HG03135 (cell line): ENCODE measurements around the gene MTIF2.
"Not testable (repeated sequence)": the region's sequence is repeated elsewhere in the genome, so short reads cannot be mapped to it uniquely, and the experiment has no call there.

Experiments used
- ATAC-seq: cut with Tn5 transposase; IDR thresholded peaks from one replicate; pipeline ENCODE4 v1.9.1; 2021; ENCODE audit warnings: mild to moderate bottlenecking, moderate library complexity; ENCODE audit not compliant: unreplicated experiment

Gene MTIF2, protein sequence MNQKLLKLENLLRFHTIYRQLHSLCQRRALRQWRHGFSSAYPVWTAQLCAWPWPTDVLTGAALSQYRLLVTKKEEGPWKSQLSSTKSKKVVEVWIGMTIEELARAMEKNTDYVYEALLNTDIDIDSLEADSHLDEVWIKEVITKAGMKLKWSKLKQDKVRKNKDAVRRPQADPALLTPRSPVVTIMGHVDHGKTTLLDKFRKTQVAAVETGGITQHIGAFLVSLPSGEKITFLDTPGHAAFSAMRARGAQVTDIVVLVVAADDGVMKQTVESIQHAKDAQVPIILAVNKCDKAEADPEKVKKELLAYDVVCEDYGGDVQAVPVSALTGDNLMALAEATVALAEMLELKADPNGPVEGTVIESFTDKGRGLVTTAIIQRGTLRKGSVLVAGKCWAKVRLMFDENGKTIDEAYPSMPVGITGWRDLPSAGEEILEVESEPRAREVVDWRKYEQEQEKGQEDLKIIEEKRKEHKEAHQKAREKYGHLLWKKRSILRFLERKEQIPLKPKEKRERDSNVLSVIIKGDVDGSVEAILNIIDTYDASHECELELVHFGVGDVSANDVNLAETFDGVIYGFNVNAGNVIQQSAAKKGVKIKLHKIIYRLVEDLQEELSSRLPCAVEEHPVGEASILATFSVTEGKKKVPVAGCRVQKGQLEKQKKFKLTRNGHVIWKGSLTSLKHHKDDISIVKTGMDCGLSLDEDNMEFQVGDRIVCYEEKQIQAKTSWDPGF

GRCh38 chr2:55268907-55269644 lies at the start of gene MTIF2:
Gene MTIF2, minus strand, starts transcription at chr2:55269231. Its CDS starts 5,373 bp downstream, at chr2:55263858.
- peak; percentile 98 for ATAC-seq

DNA sequence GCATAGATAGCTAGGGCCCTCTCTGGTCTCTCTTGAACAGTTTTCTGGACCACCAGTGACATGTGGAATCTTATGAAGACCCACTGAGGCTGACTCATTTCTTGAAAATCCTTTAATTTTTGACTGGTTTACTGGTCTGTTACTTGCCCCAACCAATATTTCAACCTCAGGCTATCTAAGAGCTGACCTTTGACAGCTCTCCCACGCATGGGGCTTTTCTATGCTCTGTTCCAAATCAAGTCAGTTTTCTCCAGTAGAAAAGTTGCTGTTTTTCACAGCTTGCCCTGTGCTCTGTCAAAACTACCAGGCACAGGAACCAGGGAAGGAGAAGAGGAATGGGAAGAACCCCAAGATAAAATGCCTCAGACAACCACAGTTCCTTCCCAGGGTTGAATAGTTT lies 46.0 kb upstream of the MTIF2 start:
- ATAC-seq = no peak

DNA sequence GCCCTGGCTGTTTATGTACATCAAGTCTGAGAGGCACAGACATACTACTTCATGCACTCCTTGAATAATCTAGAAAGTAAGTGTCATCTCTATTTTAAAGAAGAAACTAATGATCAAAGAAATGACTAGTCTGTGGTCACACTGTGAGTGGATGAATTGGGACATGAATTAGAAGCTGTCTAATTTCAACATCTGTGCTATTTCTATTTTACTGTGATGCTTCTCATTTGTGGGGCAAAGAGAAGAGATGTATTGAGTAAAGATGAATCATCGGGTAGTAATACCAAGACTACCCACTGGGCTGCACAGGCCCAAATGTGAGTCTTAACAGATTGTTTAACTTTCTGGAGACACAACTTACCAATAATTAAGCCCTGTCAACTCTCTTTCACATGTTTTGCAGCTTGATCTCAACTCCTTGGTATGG lies 42.4 kb upstream of the MTIF2 start:
- peak; percentile 93 for ATAC-seq

GRCh38 chr2:55309446-55309845 lies 40.4 kb upstream of the MTIF2 start:
- no peak for ATAC-seq

- ATAC-seq = peak; percentile 73
These were observed 33.2 kb upstream of the MTIF2 start for GRCh38 chr2:55302241-55302640.

- no peak for ATAC-seq
These were observed 32.2 kb upstream of the MTIF2 start for GRCh38 chr2:55301277-55301676.

DNA sequence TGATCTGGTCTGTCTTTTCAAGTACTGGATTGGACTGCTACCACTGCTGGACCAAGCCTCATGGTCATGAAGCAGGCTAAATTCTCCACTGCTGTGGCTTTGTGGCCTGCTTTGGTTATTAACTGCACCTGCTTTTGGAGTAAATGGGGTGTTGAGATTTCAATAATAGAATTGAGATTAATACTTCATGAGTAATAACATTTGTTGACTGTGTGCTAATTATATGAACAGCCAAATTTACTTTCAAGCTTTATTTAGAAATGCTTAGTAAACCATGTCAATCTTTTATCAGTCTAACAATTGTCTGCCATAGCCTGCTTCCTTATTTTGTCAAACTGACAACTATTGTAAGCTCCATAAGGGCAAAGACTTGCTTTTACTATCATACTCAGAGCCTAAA lies 27.4 kb upstream of the MTIF2 start:
- no peak for ATAC-seq

- ATAC-seq = no peak
These were observed 14.1 kb upstream of the MTIF2 start for GRCh38 chr2:55283083-55283482.

DNA sequence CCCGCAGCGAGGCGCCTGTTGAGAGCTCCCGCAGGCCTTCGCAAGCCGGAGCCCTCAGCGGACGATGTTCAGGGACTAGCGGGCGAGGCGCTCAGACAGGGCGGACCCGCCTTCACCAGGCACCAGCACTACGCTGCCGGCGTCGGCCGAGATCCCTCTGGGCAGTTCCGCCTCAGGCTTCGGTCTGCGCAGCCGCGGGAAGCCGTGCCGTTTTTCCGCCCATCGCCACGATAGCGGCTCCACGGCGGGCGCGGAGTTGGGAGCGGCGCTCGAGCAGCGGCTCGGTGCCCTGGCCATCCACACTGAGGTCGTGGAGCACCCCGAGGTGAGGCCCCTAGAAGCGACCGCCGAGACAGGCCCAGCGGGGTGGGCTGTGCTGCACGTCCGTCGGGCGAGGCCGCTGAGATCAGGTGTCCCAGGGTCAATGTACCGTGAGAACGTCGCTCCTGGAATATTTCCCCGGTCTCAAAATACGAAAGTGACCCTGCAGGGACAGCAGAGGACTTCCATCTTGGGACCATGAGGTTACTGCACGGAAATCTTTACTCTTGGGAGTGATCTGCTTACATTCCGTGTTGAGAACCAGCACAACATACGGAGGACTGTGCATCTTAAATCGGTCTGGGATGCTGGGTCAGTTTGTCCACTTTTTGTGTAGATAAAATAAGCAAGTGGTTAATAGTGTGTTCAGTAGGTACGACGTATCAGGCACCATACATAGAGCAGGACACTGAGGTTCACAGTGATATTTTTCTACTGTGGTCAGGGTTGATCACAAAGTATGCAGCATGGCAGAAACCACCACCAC lies 13.3 kb upstream of the MTIF2 start:
- ATAC-seq = peak; percentile 97

- ATAC-seq = not testable (repeated sequence)
These were observed 12.0 kb upstream of the MTIF2 start for GRCh38 chr2:55280851-55281546.

DNA sequence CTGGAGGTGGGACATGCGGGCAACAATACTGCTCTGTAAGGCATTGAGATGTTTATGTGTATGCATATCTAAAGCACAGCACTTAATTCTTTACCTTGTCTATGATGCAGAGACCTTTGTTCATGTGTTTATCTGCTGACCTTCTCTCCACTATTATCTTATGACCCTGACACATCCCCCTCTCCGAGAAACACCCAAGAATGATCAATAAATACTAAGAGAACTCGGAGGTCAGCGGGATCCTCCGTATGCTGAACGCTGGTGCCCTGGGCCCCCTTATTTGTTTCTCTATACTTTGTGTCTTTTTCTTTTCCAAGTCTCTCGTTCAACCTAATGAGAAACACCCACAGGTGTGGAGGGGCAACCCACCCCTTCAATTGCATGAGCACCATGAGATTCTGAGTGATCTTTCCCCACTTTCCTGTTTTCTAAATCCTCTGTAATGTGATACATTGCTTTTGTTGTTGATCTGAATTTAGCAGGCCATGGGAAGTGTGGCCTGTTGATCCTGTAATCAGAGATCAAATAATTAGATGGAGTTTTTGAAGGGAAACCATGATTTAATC lies 10.9 kb upstream of the MTIF2 start:
- ATAC-seq = not testable (repeated sequence)

- not testable (repeated sequence) for ATAC-seq
These were observed 10.3 kb upstream of the MTIF2 start for GRCh38 chr2:55279214-55279835.

GRCh38 chr2:55277310-55277709 lies 8.3 kb upstream of the MTIF2 start:
- ATAC-seq = no peak

DNA sequence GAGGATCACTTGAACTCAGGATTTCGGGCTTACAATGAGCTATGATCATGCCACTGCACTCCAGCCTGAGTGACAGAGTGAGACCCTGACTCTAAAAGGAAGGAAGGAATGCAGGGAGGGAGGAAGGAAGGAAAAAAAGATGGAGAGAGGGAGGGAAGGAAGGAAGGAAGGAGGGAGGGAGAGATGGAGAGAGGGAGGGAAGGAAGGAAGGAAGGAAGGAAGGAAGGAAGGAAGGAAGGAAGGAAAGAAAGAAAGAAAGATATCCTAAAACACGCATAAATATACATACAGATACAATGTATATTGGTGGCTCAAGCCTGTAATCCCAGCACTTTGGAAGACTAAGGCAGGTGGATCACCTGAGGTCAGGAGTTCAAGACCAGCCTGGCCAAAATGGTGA lies 5.3 kb upstream of the MTIF2 start:
- ATAC-seq = not testable (repeated sequence)

- ATAC-seq = no peak
These were observed 587 bp upstream of the MTIF2 start for GRCh38 chr2:55269645-55269990.

GRCh38 chr2:55268288-55268906 lies 634 bp downstream of the MTIF2 start:
- no peak for ATAC-seq

DNA sequence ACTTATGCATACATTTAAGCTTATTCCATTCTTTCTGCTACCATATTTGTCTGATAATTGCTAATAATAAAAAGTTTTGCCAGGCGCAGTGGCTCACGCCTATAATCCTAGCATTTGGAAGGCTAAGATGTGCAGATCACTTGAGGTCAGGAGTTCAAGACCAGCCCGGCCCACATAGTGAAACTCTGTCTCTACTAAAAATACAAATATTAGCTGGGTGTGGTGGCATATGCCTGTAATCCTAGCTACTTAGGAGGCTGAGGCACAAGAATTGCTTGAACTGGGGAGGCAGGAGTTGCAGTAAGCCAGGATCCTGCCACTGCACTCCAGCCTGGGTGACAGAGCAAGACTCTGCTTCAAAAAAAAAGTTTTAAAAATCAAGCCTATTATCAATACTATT lies 9.4 kb downstream of the MTIF2 start:
- ATAC-seq = not testable (repeated sequence)

DNA sequence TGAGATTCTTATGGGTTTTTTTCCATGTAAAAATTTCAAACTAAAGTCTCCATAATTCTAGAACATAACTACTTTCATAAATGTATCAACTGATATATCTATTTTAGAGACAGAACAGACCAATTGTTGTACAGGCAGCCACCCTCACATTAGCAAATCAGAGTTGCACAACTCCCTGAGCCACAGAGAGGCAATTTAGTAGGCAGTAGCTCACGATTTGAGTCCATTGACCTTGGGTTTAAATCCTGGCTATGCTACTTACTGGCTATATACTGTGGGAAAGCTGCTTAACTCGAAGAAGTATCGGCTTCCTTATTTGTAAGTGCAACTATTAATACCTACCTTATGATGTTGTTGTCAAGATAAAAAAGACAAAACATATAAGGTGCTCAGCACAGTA lies 16.2 kb downstream of the MTIF2 start:
- ATAC-seq = no peak

- ATAC-seq = no peak
These were observed 22.0 kb downstream of the MTIF2 start for GRCh38 chr2:55247025-55247424.
